GM19397 (cell line): ENCODE measurements around the gene C1RL.

Experiments used
- ATAC-seq: cut with Tn5 transposase; IDR thresholded peaks from one replicate; pipeline ENCODE4 v1.9.1; 2021; ENCODE audit warnings: mild to moderate bottlenecking, moderate library complexity; ENCODE audit not compliant: unreplicated experiment

Gene C1RL

GRCh38 chr12:7093486-7093885 is 15.5 kb downstream of the C1RL start:
- ATAC-seq, result no peak

- ATAC-seq, result no peak
These were observed 16.0 kb downstream of the C1RL start for GRCh38 chr12:7092986-7093460.

DNA sequence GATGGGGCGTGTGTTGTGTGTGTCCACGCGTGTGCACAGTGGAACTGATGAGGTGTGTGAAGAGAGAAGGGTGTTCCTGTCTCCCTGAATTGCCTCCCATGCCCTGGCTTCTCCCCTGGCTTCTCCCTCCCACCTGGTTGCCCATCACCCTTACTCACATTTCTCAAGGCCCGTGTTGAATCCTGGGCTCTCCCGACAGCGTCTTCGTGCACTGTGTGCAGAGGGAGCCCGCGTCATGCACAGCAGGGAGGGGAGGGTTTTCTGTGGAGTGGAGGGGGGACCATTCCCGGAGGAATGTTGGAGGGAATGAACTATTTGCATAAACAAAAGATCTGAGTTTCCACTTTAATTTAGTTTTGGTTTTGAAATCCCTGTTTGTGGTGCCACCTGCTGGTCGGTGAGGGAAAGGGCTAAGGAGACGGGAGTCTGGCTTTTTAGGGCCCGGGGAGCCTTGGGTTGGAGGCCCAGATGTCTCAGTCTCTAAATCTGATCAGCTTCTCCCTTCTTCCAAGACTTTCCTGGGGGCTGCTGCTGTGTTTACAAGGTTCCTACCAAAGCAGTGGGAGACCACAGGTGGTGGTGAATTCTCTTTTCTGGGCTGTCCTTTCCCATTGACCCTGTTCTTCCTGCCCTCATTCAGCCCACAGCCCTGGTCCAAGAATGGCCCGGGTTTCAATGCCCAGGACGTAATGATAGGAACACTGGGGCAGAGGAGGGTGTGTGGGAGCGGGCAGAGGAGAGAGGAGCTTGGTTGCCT is 16.6 kb downstream of the C1RL start, which contains the start of gene C1R:
Gene C1R (minus strand): TSS at position 217 of the 757 bp plus-strand sequence. CDS start 57 bp downstream, at position 160.
- no peak for ATAC-seq

DNA sequence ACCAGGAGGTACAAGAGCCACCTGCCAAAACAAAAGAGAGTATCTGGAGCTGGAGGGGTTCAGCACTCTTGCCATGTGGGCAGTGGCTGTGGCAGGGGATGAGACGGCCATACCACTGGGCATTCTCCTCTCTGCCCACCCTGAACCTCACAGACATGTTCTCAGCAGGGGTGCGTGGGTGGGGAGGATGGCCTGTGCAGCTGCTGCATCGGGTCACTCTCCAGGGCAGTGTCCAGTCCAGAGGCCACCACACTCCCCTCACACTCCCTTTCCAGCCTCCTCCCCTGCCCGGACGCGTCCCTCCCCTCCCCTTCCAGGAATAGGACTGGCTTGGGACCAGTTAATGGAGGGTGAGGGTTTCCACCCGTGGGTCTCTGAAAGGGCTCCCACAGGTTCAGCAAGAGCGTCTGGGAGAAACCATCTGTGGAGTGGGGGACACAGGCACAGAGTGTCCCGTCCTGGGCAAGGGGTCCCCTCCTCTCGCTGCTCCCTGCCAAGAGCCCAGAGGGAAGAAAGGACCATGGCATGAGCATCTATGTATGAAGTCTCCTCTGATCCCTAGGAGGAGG is 17.3 kb downstream of the C1RL start:
- no peak for ATAC-seq

DNA sequence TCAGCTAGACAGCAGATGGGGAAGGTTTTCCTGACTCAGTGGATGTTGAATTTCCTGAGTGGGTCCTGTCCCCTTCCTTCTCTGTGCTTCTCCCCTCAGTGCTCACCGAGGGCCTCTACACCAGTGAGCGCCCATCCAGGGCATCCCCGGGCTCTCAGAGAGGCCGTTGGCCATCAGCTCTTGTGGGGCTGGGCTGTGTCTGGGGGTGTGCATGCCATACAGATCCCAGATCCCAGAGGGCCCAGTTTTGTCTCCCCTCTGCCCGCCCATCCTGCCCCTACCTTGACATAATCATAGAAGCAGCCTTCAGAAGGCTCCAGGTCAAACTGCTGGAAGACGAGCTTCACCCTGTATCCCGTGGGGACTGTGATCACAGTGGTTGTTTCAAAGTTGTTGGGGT is 17.8 kb downstream of the C1RL start:
- no peak for ATAC-seq

- ATAC-seq, result no peak
These were observed 18.6 kb downstream of the C1RL start for GRCh38 chr12:7090222-7090998.

DNA sequence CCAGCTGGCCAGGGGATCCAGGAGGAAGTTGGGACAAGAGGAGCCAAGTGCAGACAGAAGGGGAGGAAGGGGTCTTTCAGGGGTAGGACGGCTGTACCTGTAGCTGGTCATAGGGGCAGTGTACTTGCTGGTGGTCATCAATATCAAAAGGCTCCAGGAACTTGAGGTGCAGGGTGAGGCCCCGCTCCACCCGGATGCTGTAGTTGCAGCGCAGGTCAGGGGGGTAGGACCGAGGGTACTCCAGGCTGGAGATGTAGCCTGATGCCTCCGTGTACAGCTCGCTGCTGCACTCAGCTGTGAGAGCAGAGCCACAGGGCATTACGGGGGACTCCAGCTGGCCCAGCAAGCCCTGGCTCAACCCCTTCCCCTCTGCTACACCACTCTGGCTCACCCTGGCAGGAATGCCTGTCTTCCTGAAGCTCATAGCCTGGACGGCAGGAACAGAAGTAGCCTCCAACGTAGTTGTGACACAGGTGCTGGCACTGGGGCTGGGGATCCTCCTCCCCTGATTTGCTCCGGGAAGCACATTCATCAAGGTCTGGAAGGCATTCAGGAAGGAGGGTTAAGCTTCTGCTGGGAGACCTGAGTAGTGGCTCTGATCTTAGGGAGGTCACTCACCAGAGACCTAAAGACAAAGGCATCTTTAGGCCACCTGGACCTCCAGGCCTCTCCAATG is 19.7 kb downstream of the C1RL start:
- no peak for ATAC-seq

DNA sequence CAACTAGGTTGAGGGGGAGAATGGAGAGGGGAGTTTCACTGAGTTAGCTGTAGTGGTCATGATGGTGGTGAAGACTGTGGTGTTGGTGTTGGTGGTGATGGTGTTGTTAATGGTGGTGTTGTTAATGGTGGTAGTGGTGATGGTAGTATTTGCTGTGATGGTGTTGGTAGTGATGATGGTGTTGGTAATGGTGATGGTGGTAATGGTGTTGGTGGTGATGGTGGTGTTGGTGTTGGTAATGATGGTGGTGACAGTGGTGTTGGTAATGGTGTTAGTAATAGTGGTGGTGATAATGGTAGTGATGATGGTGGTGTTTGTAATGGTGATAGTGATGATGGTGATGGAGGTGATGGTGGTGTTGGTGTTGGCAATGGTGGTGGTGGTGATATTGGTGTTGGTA is 25.9 kb downstream of the C1RL start:
- ATAC-seq, result no peak

DNA sequence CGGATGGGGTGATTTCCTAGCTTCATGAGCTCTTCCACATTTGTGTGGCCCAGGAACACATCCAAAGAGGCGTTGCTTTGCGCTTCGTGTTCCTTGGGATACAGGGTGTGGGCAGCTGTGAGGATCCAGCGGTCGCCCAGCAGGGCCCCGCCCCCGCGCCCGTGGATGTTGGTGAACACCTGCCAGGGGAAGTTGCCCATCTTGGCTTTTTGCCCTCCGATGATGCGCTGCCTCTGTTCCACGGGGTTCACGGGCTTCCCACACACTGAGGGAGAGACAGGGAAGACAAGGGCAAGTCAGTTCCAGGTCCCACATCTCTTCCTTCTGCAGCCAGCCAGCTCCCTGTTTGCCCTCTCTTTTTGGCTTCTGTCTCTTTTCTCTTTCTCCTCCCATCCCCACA is 28.0 kb downstream of the C1RL start:
- ATAC-seq, result no peak

DNA sequence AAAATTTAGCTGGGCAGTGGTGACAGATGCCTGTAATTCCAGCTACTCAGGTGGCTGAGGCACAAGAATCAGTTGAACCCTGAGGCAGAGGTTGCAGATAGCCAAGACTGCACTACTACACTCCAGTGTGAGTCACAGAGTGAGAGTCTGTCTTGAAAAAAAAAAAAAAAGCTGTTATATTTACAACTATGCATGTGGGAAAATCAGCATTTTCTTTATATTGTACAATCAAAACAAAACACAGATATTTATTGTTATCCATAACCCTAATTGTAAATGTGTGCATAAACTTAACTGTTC is 29.2 kb downstream of the C1RL start:
- ATAC-seq, result no peak

DNA sequence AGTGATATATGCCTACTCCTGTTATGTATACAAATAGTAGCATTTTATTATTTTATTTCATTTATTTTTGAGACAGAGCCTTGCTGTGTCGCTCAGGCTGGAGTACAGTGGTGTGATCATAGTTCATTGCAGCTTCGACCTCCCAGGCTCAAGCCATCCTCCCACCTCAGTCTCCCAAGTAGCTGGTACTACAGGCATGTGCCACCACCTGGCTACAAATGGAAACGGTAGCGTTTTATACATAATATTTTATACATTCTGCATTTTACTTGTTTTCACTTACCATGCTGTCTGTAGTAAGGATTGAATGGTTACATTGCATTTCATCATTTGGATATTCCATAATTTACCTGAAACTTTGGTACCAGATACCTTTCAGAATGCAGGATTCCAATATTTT is 30.9 kb downstream of the C1RL start:
- no peak for ATAC-seq

- ATAC-seq, result no peak
These were observed 32.5 kb downstream of the C1RL start for GRCh38 chr12:7076493-7076892.

GRCh38 chr12:7075939-7076338 is 33.1 kb downstream of the C1RL start:
- no peak for ATAC-seq

GRCh38 chr12:7075518-7075917 is 33.5 kb downstream of the C1RL start:
- no peak for ATAC-seq

DNA sequence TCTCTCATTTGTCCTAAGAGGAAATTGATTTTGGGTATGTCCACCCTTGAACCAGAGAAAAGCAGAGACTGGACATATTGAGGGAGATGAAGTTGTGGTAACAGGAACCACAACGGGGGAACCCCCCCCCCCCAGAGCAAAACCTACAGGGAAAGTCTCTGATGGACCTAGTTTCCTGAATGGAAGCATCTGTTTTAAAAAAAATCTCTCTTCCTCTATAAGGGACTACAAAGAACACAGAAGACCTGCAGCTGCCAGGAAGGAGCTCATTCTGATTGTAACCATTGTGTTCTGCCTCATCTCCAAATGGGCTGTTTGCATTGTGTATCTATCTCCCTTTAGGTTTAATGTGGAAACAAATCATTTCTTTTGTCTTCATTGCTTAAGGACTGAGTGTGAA is 35.1 kb downstream of the C1RL start:
- no peak for ATAC-seq

- no peak for ATAC-seq
These were observed 36.5 kb downstream of the C1RL start for GRCh38 chr12:7072554-7072953.

DNA sequence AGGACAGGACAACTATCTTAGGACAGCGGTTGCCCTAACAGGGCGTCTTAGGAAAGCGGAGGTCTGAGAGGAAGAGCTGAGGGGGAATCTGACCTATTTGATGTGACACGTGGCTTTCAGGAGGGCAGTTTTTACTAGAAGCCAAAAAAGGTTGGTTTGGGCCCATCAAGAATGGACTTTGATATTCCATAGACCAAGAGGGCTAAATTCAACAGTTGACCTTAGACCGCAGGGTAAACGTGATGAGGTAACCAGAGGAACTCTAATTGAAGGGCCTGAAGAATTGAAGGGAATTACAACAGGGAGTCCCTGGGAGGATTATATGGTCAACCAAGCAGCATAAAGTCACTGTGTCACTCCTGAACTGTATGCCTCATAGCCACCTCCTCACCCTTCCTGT is 37.0 kb downstream of the C1RL start:
- no peak for ATAC-seq

DNA sequence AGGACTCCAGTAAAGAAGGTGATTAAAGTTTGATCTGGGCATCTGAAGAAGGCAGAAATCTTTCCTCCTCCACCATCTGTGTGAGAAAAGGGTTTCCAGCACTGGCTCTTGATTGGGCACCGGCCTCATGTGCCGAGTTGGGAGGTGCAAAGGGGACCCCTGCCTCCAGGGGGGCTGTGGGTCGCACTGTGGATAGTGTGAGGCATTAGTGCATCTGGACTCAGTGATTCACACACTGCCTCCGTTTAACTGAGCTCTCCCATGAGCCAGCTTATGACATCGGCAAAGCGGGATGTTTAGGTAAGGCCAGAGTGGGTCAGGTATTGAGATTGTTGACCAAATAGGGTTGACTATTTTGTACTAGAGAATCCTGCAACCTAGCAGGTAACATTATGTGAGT is 39.6 kb downstream of the C1RL start:
- ATAC-seq, result no peak

GRCh38 chr12:7068994-7069346 is 40.0 kb downstream of the C1RL start:
- no peak for ATAC-seq

DNA sequence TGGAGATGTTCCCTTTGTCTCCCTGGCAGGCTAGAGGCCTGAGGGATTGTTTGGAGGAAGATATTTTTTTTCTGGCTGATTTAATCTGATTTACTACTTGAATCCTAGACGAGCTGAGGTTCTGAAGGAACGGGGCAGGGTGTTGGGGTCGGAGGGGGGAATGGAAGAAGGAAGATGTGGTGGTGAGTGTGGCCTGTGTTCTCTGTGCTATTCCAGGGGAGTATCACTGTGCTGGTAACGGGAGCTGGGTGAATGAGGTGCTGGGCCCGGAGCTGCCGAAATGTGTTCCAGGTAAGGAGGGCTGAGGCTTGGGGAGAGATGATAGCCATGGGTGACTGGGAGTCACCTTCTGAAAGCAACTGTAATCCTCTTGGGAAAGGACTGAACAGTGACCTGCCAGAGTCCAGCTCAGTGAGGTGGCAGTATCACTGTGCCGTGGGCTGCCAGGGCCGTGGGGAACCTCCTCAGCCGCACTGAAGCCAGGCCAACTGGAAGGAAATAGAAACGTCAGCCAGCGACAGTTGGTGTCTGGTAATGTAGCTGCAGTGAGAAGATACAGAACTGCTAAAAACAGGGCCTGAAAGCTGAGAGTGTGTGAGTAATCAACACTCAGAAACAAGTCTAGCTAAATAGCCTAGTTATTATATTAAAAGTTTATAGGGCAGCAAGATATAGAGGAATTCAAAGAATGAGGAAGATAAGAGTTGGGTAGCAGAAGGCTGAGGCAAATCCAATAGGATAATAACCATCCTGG is 40.6 kb downstream of the C1RL start:
- no peak for ATAC-seq

DNA sequence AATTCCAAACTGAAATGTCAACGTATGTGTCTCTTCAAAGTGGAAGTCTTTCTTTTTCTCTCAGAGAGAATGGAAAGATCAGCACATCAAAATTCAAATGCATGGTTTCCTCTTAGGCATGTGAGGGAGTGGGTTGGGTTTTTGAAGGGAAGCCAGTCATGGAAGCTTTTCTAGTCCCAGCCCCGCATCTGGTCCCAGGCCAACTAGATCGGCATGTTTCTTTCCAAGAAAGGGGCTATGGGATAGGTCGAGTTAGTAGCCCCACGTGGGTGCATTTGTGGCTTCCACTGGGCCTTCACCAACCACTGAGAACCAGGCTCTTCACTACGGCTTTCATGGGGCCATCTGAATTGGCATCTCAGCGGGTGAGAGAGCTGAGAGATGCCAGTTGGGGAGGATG is 41.9 kb downstream of the C1RL start:
- no peak for ATAC-seq
